Measurements from ENCODE around the gene RPS3A. TPM values are rescaled to one million over a fixed set of nuclear protein-coding genes. Genes with fewer than 3 reads are reported as not detected.

RPS3A gene
- total and polyA plus RNA-seq, 2 donors from 2014 or later: 1,658 to 2,406 TPM

GRCh38 chr4:151114338-151114737, 14.9 kb downstream of the RPS3A start:
- intact Hi-C loops (cut with DNase I): no loop called here
- no peak for DNase-seq
- Histone ChIP-seq H3K4me3 (ENCODE audit: low read length in 3 of 3) (no peak overlapping the region), H3K9me3 (ENCODE audit: control insufficient read depth in 2 of 3, insufficient read depth in 1 of 3, low read length in 3 of 3) (no peaks in the 10 kb centered on the region), H3K4me1 (ENCODE audit: control insufficient read depth in 2 of 3, insufficient read depth in 2 of 3, low read depth in 1 of 3, low read length in 3 of 3) (no peaks in the 10 kb centered on the region), H3K27ac (ENCODE audit: low read depth in 2 of 2, low read length in 2 of 2) (no peak overlapping the region), H3K9ac (ENCODE audit: low read length in 3 of 3) (no peak overlapping the region), H3K36me3 (ENCODE audit: control insufficient read depth in 2 of 3, insufficient read depth in 3 of 3, low read length in 3 of 3) (peaks cover 0 to 4% (median 0%) of the 10 kb centered on the region in 3 donors), H3K27me3 (ENCODE audit: control insufficient read depth, insufficient read depth, low read length) (no peaks in the 10 kb centered on the region)
- no peak for TF ChIP-seq CTCF (IDR thresholded peaks at IDR 0.05; ENCODE audit: borderline replicate concordance, extremely low read depth, insufficient read depth)
- no peak for FAIRE-seq

- H3K27me3 ChIP-seq (ENCODE audit: control insufficient read depth, insufficient read depth, low read length): no peaks in the 10 kb centered on the region
- intact Hi-C loops (cut with DNase I): no loop called here
- no peaks in the 10 kb centered on the region for H3K4me1 ChIP-seq (ENCODE audit: control insufficient read depth in 2 of 3, insufficient read depth in 2 of 3, low read depth in 1 of 3, low read length in 3 of 3)
- H3K9ac ChIP-seq (ENCODE audit: low read length in 3 of 3): no peak overlapping the region
- no peaks in the 10 kb centered on the region for H3K9me3 ChIP-seq (ENCODE audit: control insufficient read depth in 2 of 3, insufficient read depth in 1 of 3, low read length in 3 of 3)
- H3K36me3 ChIP-seq (ENCODE audit: control insufficient read depth in 2 of 3, insufficient read depth in 3 of 3, low read length in 3 of 3): peaks cover 0 to 4% (median 0%) of the 10 kb centered on the region in 3 donors
- H3K27ac ChIP-seq (ENCODE audit: low read depth in 2 of 2, low read length in 2 of 2): no peak overlapping the region
- DNase-seq (no peak), FAIRE-seq (no peak)
- TF ChIP-seq CTCF (IDR thresholded peaks at IDR 0.05; ENCODE audit: borderline replicate concordance, extremely low read depth, insufficient read depth): no peak
- no peak overlapping the region for H3K4me3 ChIP-seq (ENCODE audit: low read length in 3 of 3)
Measured at GRCh38 chr4:151114986-151115385, 15.6 kb downstream of the RPS3A start.

DNA sequence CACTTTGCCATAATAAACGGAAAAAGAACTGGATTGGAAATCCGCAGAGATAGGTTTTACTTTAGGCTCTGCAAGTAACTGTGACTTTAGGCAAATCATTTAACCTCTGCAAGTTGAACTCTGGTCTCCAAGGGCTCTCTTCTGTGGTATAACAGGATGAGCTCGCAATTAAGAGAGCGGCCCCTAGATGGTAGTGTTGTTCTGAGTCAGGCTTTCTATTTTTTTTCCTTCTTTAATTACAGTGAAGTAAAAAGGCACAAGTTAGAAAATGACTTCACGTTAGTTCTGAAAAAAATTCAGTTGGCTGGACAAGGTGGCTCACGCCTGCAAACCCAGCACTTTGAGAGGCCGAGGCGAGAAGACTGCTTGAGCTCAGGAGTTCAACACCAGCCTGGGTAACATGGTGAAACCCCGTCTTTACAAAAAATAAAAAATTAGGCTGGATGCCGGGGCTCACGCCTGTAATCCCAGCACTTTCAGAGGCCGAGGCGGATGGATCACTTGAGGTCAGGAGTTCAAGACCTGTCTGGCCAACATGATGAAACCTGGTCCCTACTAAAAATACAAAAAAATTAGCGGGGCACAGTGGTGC, 18.0 kb downstream of the RPS3A start:
- DNase-seq: peak in 4 of 5 donors; percentile 67 to 89 (median 83)
- Histone ChIP-seq H3K36me3 (ENCODE audit: control insufficient read depth in 2 of 3, insufficient read depth in 3 of 3, low read length in 3 of 3) (peaks cover 0 to 9% (median 0%) of the 10 kb centered on the region in 3 donors), H3K27me3 (ENCODE audit: control insufficient read depth, insufficient read depth, low read length) (no peaks in the 10 kb centered on the region), H3K9ac (ENCODE audit: low read length in 3 of 3) (no peak overlapping the region), H3K27ac (ENCODE audit: low read depth in 2 of 2, low read length in 2 of 2) (no peak overlapping the region), H3K4me1 (ENCODE audit: control insufficient read depth in 2 of 3, insufficient read depth in 2 of 3, low read depth in 1 of 3, low read length in 3 of 3) (no peaks in the 10 kb centered on the region), H3K9me3 (ENCODE audit: control insufficient read depth in 2 of 3, insufficient read depth in 1 of 3, low read length in 3 of 3) (no peaks in the 10 kb centered on the region), H3K4me3 (ENCODE audit: low read length in 3 of 3) (no peak overlapping the region)
- peak; percentile 61 for TF ChIP-seq CTCF (IDR thresholded peaks at IDR 0.05; ENCODE audit: borderline replicate concordance, extremely low read depth, insufficient read depth)
- intact Hi-C loops (cut with DNase I): no loop called here
- peak; percentile 85 for FAIRE-seq

- Histone ChIP-seq H3K4me1 (ENCODE audit: control insufficient read depth in 2 of 3, insufficient read depth in 2 of 3, low read depth in 1 of 3, low read length in 3 of 3) (no peaks in the 10 kb centered on the region), H3K4me3 (ENCODE audit: low read length in 3 of 3) (no peak overlapping the region), H3K27me3 (ENCODE audit: control insufficient read depth, insufficient read depth, low read length) (no peaks in the 10 kb centered on the region), H3K36me3 (ENCODE audit: control insufficient read depth in 2 of 3, insufficient read depth in 3 of 3, low read length in 3 of 3) (peaks cover 0 to 15% (median 14%) of the 10 kb centered on the region in 3 donors), H3K9ac (ENCODE audit: low read length in 3 of 3) (no peak overlapping the region), H3K9me3 (ENCODE audit: control insufficient read depth in 2 of 3, insufficient read depth in 1 of 3, low read length in 3 of 3) (no peaks in the 10 kb centered on the region), H3K27ac (ENCODE audit: low read depth in 2 of 2, low read length in 2 of 2) (no peak overlapping the region)
- no peak for TF ChIP-seq CTCF (IDR thresholded peaks at IDR 0.05; ENCODE audit: borderline replicate concordance, extremely low read depth, insufficient read depth)
- intact Hi-C loops (cut with DNase I): loop anchor here (10.0 kb wide), 1 partner anchor 225 kb away; no protein-coding TSS in a partner anchor
- DNase-seq: no peak
- no peak for FAIRE-seq
Measured at GRCh38 chr4:151129796-151130195, 30.4 kb downstream of the RPS3A start.

Data from kidney (tissue), 14 donors.